Measurements from ENCODE around the gene KANK4. TPM values are rescaled to one million over a fixed set of nuclear protein-coding genes. Genes with fewer than 3 reads are reported as not detected.

The KANK4 gene
- total RNA-seq, 2 donors from 2014 or later: 0.96 to 1.7 TPM

GRCh38 chr1:62187548-62187947 is 131.7 kb downstream of the KANK4 start:
- DNase-seq: no peak
- intact Hi-C loops (cut with DNase I): no loop called here
- H3K4me3 ChIP-seq: no peak overlapping the region

More at GRCh38 chr1:62187548-62187947, 131.7 kb downstream of the KANK4 start:
- Histone ChIP-seq H3K9ac (ENCODE audit: low read depth in 2 of 2, low read length in 2 of 2) (no peak overlapping the region), H3K27me3 (no peaks in the 10 kb centered on the region), H3K9me3 (no peaks in the 10 kb centered on the region), H3K27ac (no peak overlapping the region), H3K4me1 (no peaks in the 10 kb centered on the region), H3K36me3 (no peaks in the 10 kb centered on the region)
- TF ChIP-seq CTCF (IDR thresholded peaks at IDR 0.05): no peak

Other genes with a start within 250 kb of the KANK4 start
- 1 to 10 TPM; 5.7 to 8.1 TPM for gene L1TD1, start 124.6 kb downstream of the KANK4 start, total RNA-seq
- gene USP1, start 117.6 kb upstream of the KANK4 start, total RNA-seq: 10 to 100 TPM; 28.8 to 30.7 TPM